NCI-H187 (cell line): ENCODE measurements around the gene CATSPER3.

Experiments
- DNase-seq, 2 experiments: peaks; one replicate each; lab custom pipeline; 2025; lab: John Stamatoyannopoulos, UW

Gene CATSPER3

GRCh38 chr5:135041145-135041587, 73.5 kb downstream of the CATSPER3 start:
- no peak for DNase-seq

GRCh38 chr5:135041726-135042125, 74.0 kb downstream of the CATSPER3 start:
- no peak for DNase-seq

- no peak for DNase-seq
Measured at GRCh38 chr5:135042595-135042994, 74.9 kb downstream of the CATSPER3 start.

GRCh38 chr5:135045488-135045887, 77.8 kb downstream of the CATSPER3 start:
- DNase-seq, result no peak

- DNase-seq, result no peak
Measured at GRCh38 chr5:135046661-135047346, 79.1 kb downstream of the CATSPER3 start.

- no peak for DNase-seq
Measured at GRCh38 chr5:135047347-135047695, 79.6 kb downstream of the CATSPER3 start.

- DNase-seq, result no peak
Measured at GRCh38 chr5:135048286-135048685, 80.6 kb downstream of the CATSPER3 start.

GRCh38 chr5:135048930-135049329, 81.2 kb downstream of the CATSPER3 start:
- DNase-seq, result no peak

- no peak for DNase-seq
Measured at GRCh38 chr5:135050244-135050767, 82.6 kb downstream of the CATSPER3 start.

GRCh38 chr5:135051399-135051798, 83.7 kb downstream of the CATSPER3 start:
- no peak for DNase-seq

- DNase-seq, result no peak
Measured at GRCh38 chr5:135051872-135052271, 84.2 kb downstream of the CATSPER3 start.

GRCh38 chr5:135052511-135053145, 84.9 kb downstream of the CATSPER3 start:
- no peak for DNase-seq

- DNase-seq, result no peak
Measured at GRCh38 chr5:135053278-135053677, 85.6 kb downstream of the CATSPER3 start.

- DNase-seq, result no peak
Measured at GRCh38 chr5:135053989-135054388, 86.3 kb downstream of the CATSPER3 start.

- DNase-seq, result no peak
Measured at GRCh38 chr5:135054546-135054945, 86.8 kb downstream of the CATSPER3 start.

- no peak for DNase-seq
Measured at GRCh38 chr5:135055396-135055795, 87.7 kb downstream of the CATSPER3 start.

- no peak for DNase-seq
Measured at GRCh38 chr5:135056316-135057030, 88.8 kb downstream of the CATSPER3 start.

- DNase-seq, result no peak
Measured at GRCh38 chr5:135057233-135057632, 89.5 kb downstream of the CATSPER3 start.

- DNase-seq, result no peak
Measured at GRCh38 chr5:135058331-135058732, 90.6 kb downstream of the CATSPER3 start.

- DNase-seq, result no peak
Measured at GRCh38 chr5:135059000-135059923, 91.6 kb downstream of the CATSPER3 start.

- DNase-seq, result no peak
Measured at GRCh38 chr5:135060021-135060420, 92.3 kb downstream of the CATSPER3 start.

GRCh38 chr5:135061001-135061400, 93.3 kb downstream of the CATSPER3 start:
- no peak for DNase-seq
